IPS DF 6.9 (cell line): ENCODE data around the gene GFAP.

Source experiments
- DNase-seq: peaks from one replicate; pipeline ENCODE4 v3.0.0-alpha.2; 2013; ENCODE audit warnings: low read depth, low spot score
- H3K27ac ChIP-seq: one replicate; pipeline ENCODE4 v1.5.1; 2013; ENCODE audit warnings: low read length, control low read depth
- H3K27me3 ChIP-seq: 2 replicates; pipeline ENCODE4 v1.6.1; 2013; ENCODE audit warnings: mild to moderate bottlenecking, low read length; ENCODE audit not compliant: control insufficient read depth, insufficient read depth
- H3K36me3 ChIP-seq: 2 replicates; pipeline ENCODE4 v1.6.1; 2013; ENCODE audit warnings: low read length; ENCODE audit not compliant: control insufficient read depth, insufficient read depth
- H3K4me1 ChIP-seq: 2 replicates; pipeline ENCODE4 v1.6.1; 2013; ENCODE audit warnings: low read length; ENCODE audit not compliant: control insufficient read depth, insufficient read depth
- H3K4me3 ChIP-seq: 2 replicates; pipeline ENCODE4 v1.5.1; 2013; ENCODE audit warnings: mild to moderate bottlenecking, low read length
- H3K9me3 ChIP-seq: 2 replicates; pipeline ENCODE4 v1.6.1; 2013; ENCODE audit warnings: low read length, inconsistent platforms; ENCODE audit not compliant: control insufficient read depth, insufficient read depth
- WGBS: extraction: QIAGEN DNeasy Blood & Tissue Kit; methylation state at CpG from one replicate; pipeline ENCODE4 v1.1.7; 2013; ENCODE audit warnings: mixed read lengths, missing lambda C conversion rate; ENCODE audit not compliant: insufficient read length, insufficient coverage; 5-methylcytosine and 5-hydroxymethylcytosine counted together

Gene GFAP

GRCh38 chr17:44931376-44931775, 16.1 kb upstream of the GFAP start:
- Histone ChIP-seq H3K36me3 (peaks cover 76% of the 10 kb centered on the region), H3K4me1 (no peaks in the 10 kb centered on the region), H3K9me3 (no peaks in the 10 kb centered on the region), H3K27ac (no peak overlapping the region), H3K27me3 (no peaks in the 10 kb centered on the region), H3K4me3 (no peak overlapping the region)
- no CpG with 5 or more reads among the region's 5 CpGs for WGBS
- DNase-seq, result no peak

GRCh38 chr17:44930667-44931066, 15.4 kb upstream of the GFAP start:
- peaks cover 76% of the 10 kb centered on the region for H3K36me3 ChIP-seq
- no CpG with 5 or more reads among the region's 6 CpGs for WGBS
- no peak for DNase-seq
- H3K4me3 ChIP-seq, result no peak overlapping the region
- no peak overlapping the region for H3K27ac ChIP-seq
- H3K4me1 ChIP-seq, result no peaks in the 10 kb centered on the region
- no peaks in the 10 kb centered on the region for H3K27me3 ChIP-seq
- H3K9me3 ChIP-seq, result no peaks in the 10 kb centered on the region

GRCh38 chr17:44928950-44929720, 13.8 kb upstream of the GFAP start:
- Histone ChIP-seq H3K4me3 (no peak overlapping the region), H3K4me1 (no peaks in the 10 kb centered on the region), H3K9me3 (no peaks in the 10 kb centered on the region), H3K36me3 (peaks cover 63% of the 10 kb centered on the region), H3K27ac (no peak overlapping the region), H3K27me3 (no peaks in the 10 kb centered on the region)
- DNase-seq, result no peak
- WGBS, result no CpG with 5 or more reads among the region's 7 CpGs

- Histone ChIP-seq H3K27ac (no peak overlapping the region), H3K36me3 (peaks cover 55% of the 10 kb centered on the region), H3K9me3 (no peaks in the 10 kb centered on the region), H3K4me3 (no peak overlapping the region), H3K4me1 (no peaks in the 10 kb centered on the region), H3K27me3 (no peaks in the 10 kb centered on the region)
- no CpG with 5 or more reads among the region's 15 CpGs for WGBS
- DNase-seq, result no peak
These were observed 12.8 kb upstream of the GFAP start for GRCh38 chr17:44928136-44928535.

GRCh38 chr17:44927696-44928095, 12.4 kb upstream of the GFAP start:
- Histone ChIP-seq H3K9me3 (no peaks in the 10 kb centered on the region), H3K4me3 (no peak overlapping the region), H3K4me1 (no peaks in the 10 kb centered on the region), H3K27me3 (no peaks in the 10 kb centered on the region), H3K27ac (no peak overlapping the region), H3K36me3 (peaks cover 51% of the 10 kb centered on the region)
- no CpG with 5 or more reads among the region's 3 CpGs for WGBS
- DNase-seq, result no peak

- H3K4me1 ChIP-seq, result no peaks in the 10 kb centered on the region
- no peaks in the 10 kb centered on the region for H3K9me3 ChIP-seq
- no CpG with 5 or more reads among the region's 15 CpGs for WGBS
- H3K27me3 ChIP-seq, result no peaks in the 10 kb centered on the region
- no peak for DNase-seq
- no peak overlapping the region for H3K4me3 ChIP-seq
- no peak overlapping the region for H3K27ac ChIP-seq
- H3K36me3 ChIP-seq, result peaks cover 44% of the 10 kb centered on the region
These were observed 11.7 kb upstream of the GFAP start for GRCh38 chr17:44926821-44927525.

- Histone ChIP-seq H3K36me3 (peaks cover 34% of the 10 kb centered on the region), H3K27me3 (no peaks in the 10 kb centered on the region), H3K9me3 (no peaks in the 10 kb centered on the region), H3K27ac (no peak overlapping the region), H3K4me3 (no peak overlapping the region), H3K4me1 (peaks cover 3% of the 10 kb centered on the region; the same call in 1 of the 2 replicates)
- no CpG with 5 or more reads among the region's 18 CpGs for WGBS
- DNase-seq, result no peak
These were observed 10.7 kb upstream of the GFAP start for GRCh38 chr17:44925731-44926697.

GRCh38 chr17:44924107-44924544, 8.8 kb upstream of the GFAP start:
- no peaks in the 10 kb centered on the region for H3K9me3 ChIP-seq

GRCh38 chr17:44922746-44923470, 7.6 kb upstream of the GFAP start:
- H3K36me3 ChIP-seq, result peaks cover 18% of the 10 kb centered on the region
- no CpG with 5 or more reads among the region's 19 CpGs for WGBS

More at GRCh38 chr17:44924107-44924544, 8.8 kb upstream of the GFAP start:
- no CpG with 5 or more reads among the region's 9 CpGs for WGBS
- Histone ChIP-seq H3K36me3 (peaks cover 30% of the 10 kb centered on the region), H3K27ac (no peak overlapping the region), H3K4me1 (peaks cover 8% of the 10 kb centered on the region), H3K27me3 (no peaks in the 10 kb centered on the region), H3K4me3 (no peak overlapping the region)
- no peak for DNase-seq

More at GRCh38 chr17:44922746-44923470, 7.6 kb upstream of the GFAP start:
- H3K4me1 ChIP-seq, result peaks cover 8% of the 10 kb centered on the region
- no peak for DNase-seq
- H3K9me3 ChIP-seq, result no peaks in the 10 kb centered on the region
- H3K27me3 ChIP-seq, result no peaks in the 10 kb centered on the region
- H3K4me3 ChIP-seq, result no peak overlapping the region
- no peak overlapping the region for H3K27ac ChIP-seq
